GM21447 (cell line): Measurements from ENCODE around the gene TLR5.

ENCODE experiments used
- ATAC-seq: cut with Tn5 transposase; IDR thresholded peaks from one replicate; pipeline ENCODE4 v1.9.1; 2021; ENCODE audit not compliant: unreplicated experiment

The TLR5 gene

DNA sequence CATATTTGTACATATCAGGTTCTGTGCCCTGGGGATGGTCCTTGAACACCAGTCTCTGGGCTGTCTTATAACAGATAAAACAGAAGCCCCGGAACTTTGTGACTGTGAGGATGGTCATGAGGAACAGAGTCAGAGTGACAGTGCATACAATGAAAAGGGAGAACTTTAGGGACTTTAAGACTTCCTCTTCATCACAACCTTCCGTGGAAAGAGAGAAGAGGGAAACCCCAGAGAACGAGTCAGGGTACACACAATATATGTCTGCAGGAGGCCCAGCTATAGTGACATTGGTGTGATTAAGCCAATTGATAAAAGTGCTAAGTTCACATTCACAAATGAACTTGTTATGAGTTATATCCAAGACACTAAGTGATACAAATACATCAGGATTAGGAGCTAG, 32.1 kb downstream of the TLR5 start:
- no peak for ATAC-seq

DNA sequence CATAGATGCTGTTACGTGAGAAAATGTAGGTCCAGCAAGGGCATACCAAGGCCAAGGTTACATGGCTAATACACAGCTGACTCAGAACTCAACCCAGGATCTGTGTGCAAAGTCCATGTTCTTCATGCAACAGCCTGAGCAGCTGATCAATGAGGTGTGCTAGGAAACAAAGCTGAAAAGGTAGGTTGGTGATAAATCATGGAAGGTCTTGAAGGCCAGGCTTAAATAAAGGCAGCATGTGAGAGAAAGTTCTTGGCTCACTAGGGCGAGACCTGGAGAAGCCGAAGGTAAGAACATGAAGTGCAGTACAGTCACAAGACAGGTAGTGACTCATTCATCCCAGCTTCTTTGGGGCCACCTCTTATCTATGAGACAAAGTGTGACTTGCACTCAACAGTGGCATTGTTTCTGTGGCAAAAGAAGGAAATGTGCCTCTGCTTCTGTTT, 33.4 kb downstream of the TLR5 start:
- no peak for ATAC-seq

DNA sequence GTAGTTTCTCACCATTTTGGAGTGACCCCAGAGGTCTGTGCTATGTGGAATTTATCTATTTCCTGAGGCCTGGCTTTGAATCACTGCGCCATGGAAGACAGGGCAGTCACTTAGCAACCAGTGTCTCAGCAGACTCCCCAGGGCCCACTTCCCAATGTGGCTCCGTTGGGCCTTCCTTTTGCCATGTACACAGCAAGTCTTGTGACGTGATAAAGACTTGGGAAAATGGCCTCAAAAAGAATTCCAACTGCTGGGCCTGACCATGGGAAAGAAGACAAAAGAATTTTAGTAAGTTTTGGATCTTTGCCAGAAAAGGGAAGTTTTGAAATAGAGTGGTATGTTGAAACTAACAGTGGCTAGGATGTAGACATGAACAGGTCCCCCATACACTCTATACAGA, 36.2 kb downstream of the TLR5 start:
- no peak for ATAC-seq

DNA sequence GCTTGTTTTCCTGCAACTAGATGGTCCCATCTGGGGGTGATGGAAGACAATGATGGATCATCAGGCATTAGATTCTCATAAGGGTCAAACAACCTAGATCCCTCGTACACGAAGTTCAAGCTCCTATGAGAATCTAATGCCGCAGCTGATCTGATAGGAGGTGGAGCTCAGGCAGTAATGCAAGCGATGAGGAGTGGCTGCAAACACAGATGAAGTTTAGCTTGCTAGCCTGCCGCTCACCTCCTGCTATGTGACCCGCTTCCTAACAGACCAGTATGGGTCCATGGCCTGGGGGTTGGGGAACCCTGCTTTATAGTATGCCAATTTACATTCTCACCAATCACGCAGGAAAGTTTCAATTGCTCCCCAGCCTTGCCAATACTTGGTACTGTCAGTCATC, 37.5 kb downstream of the TLR5 start:
- no peak for ATAC-seq

DNA sequence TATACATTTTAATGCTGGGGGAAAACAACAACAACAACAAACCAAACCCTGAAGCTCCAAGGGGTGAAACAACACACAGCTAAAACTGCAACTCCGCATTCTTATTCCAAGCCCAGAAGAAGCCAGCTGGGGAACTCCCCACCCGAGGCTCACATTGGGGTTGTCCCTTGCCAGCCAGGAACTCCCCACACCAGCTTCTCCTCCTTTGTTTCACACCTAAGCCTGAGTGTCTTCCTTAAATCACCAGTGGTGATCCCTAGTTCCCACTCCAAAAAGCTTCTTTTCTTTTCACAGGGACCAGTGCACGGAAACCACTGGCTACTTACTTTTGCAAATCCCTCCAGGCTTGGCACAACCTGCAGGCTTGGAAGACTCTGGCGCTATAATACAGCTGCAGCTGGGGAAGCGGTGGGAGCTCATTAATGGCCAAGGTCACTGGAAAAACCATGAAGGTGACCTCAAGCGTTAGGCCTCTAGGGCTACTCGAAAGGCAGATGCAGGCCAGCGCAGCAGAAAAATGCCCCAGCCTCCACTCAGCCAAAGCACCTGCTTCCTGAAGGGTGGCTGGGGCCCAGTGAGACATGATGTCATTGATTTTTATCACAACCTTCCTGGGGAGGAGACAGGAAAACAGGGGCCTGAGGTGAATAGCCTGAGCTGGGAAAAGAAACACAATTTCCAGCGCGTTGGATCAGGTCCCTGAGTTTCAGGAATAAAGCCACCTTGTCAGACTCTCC, 40.1 kb downstream of the TLR5 start:
- no peak for ATAC-seq

DNA sequence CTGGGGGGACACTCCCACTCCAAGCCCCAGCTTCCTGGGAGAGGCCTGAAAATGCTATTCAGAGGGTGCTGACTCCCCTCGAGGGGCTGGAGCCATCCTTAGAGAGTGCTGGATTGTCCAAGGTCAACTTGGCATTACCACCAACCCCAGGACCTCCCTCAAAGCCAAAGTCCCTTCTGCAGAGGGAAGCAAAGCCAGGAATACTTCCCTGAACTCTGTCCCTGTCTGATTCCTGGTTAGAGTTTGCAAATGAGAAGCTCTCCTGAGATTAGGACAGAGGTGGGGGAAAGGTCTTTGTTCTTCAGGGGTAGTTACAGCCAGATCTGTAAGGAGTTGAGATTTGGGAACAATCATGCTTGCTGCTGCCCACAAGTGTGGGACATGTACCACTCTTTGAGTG, 45.3 kb downstream of the TLR5 start:
- no peak for ATAC-seq

DNA sequence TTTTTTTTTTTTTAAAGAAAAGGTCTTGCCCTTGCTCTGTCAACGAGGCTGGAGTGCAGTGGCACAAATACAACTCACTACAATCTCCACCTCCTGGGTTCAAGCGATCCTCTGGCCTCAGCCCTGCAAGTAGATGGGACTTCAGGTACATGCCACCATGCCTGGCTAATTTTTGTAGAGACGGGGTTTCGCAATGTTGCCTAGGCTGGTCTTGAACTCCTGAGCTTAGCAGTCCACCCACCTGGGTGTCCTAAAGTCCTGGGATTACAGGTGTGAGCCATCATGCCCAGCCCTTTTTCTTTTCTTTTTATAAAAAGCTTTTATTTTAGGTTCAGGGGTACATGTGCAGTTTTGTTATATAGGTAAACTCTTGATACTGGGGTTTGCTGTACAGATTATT, 47.2 kb downstream of the TLR5 start:
- ATAC-seq, result no peak

DNA sequence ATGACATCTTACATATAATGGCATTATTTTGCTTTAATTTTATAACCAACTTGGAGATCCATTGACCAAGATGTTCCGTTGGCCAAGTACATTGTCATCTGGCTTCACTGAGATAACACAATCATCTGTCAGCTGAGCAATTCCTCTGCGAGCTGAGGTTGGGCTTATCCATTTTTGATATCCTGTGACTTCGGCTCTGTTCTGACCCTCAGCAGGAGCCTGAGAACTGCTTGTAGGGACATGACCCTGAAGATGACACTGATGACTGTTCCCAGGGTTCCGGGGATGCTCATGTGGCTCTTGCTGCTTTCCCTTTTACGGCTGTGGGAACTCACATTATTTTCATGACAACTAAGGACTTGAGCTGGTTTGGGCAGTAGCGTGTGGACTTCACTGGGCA, 51.2 kb downstream of the TLR5 start:
- no peak for ATAC-seq

DNA sequence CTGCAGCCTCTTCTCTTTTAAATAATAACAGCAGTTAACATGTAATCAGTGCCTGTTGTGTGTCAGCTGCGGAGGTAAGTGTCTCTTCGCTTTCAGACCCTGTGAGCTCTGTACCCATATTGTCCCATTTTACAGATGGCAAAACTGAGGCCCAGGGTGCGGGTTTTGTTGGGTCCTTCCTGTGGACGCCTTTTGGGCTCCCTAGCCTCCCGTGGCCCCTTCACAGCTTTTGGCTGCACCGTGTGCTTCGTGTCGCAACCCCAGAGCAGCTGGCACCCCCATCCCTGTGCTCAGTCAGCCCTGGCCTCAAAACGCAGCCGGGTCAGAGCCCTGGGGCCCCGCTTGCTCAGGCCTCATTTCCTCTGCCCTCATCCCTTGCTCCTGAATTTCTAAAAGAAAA, 53.8 kb downstream of the TLR5 start:
- ATAC-seq, result no peak

DNA sequence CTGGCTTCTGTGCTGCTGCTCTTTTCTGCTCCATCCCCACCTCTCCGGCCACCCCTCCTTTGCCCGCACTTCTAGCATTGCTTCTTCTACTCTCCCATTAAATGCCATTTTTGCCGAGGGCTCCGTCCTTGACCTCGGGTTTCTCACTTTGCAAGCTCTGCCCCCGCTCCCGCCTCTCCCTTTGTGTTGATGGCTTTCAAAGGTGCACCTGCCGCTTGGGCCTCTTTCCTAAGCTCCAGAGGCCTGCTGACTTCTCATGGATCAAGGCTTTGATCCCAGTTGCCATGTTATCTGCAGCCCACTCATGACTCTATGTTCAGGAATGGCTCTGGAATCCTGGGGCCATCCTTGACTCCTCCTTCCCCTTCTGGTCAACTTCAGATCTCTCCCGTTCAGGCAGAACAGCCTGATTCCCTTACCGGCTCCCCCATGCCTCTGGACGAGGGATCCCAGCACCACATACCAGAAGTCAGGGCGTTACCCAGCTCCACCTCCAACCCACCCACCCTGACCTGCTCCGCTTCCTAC, 54.3 kb downstream of the TLR5 start:
- no peak for ATAC-seq

DNA sequence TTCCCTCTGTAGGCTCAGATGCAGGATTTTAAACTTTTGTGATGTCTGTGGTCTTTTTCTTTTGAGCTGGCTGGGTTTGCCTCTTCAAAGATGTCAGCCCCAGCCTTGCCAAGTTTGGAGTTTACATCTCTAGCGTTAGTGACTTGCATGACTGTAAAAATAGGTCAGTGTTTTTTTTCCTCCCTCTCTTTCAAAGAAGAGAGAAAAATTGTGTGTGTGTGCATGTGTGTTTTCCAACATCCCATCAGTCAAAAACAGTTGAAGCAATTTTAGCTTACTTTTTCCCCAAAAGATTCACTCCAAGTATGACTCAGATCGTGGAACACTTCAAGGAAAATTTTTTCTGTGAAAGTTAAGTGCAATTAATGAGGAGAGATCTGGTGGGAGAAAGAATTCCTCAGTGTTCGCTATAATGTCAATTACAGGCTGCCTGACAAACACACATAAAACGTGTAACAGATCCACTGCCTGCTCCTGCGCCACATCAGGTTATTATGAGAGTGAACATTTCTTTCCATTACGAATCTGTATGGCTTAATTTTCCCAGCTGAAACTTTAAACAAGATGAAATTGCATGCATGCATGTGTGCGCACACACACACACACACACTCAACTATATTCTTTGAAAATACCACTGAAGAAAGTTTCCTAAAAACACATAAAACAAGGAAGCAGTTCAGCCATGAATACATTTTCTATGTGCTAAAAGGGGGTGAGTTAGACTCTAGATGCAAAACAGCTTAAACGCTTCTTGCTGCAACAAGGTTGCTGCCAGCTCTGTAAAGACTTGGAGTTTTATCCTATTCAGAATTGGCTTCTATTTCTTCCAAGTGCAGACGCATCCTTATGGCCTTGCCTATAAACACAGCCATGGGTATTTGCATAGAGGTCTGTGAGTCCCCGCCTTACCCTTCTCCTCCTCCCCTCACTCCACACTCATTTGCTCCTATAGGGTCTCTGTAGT, 55.5 kb downstream of the TLR5 start:
- ATAC-seq, result no peak

DNA sequence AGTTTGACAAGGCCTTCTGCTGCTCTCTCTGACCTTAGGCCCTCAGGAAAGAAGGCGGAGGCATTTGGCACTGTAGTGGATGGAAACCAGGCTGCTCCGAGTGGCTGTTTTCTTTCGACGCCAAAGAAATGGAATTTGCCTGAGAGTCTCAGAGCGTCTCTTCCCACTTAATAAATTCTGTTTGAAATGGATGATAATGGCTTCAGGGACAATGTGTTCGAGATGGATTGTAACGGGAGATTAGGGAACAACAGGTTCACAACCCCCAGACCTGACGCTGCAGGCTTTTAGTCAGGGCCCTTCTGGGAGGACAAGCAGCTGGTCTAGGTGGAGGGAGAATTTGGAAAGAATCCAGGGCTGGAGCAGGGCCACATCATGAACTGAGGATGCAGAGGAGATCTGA, 58.6 kb downstream of the TLR5 start:
- ATAC-seq, result no peak

DNA sequence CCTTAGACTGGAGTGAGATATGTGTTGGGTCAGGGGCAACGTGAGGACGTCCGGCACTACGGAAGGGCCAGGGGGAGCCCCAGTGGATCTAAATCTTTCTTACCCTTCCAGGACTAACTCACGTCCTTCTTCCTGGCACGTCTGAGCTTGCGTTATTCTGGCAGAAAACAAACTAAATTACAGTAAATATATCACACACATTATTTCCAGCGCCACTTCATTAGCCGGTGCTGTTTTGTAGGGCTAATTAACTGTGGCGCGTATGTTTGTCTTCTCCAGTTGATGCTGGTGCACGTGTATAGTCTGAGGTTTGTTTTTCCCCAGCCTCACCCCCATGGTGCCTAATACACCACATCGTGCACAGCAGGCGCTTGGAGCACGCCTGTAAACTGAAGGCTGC, 59.2 kb downstream of the TLR5 start:
- ATAC-seq, result no peak

DNA sequence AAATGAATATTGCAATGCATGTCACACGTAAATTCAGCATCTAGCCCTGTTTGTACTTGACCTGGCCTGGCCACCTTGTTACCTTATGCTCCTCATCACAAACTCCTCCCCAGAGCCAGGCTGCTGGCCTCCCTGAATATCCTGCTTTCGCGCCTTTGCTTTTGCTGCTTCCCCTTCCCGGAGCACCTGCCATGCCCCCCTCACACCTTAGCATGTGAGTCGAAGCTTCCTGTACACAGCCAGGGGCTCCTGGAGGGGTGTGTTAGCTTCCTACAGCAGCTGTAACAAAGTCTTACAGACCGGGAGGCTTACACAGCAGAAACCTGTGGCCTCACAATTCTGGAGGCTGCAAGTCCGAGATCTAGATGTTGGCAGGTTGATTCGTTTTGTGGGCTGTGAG, 60.1 kb downstream of the TLR5 start:
- ATAC-seq, result no peak

DNA sequence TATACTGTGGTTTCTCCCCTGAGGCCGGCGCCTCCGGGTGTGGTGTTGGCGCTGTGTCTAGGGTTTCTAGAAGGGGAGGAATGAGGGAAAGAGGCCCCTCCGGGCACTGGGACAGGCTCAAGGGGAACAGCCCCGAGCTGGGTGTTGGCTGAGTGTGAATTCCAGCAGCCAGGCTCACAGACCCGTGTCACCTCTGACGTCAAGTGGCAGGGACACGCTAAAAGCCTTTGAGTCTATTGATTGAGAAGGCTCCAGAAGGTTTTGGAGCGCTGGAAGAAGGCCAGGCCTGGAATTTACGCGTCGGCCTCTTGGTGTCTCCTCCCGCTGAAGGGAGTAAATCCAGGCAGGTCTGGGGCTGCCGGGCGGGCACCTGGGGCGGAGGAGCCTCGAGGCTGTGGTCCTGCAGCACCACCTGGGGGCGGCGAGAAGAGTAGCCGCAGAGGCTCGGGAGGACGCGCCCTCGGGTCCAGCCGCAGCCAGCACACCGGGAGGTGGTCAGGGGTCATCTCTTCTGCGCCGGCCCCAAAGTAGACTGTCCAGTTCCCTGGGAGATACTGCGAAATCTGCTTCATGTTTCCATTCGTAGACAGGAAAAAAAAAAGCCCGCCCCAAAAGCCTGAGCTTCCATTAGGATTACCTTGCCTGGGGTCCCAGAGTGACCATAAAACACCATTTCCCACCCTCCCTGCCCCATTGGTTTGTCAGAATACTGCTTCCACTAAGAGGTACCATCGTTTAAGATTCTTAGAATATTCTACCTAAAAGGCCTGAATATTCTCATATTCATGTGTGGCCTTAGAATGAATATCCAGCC, 61.7 kb downstream of the TLR5 start:
- peak; percentile 98 for ATAC-seq

DNA sequence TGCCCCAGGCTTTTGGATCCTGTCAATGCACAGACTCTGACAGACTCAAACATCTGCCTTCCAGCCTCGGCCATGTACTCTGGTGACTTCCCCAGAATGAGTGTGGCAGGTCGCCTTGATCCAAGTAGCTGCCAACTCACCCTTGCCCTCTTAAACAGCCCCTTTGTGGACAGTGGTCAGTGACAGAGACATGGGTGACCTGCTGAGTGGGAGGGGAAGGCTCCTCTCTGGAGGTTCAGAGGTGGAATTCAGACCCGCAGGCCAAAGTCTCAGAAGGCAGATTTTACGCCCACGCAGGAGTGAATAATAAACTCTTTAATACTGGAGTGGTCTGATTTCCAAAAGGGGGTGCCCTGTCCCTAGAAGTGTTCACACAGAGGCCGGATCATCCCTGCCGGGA, 63.5 kb downstream of the TLR5 start:
- no peak for ATAC-seq

DNA sequence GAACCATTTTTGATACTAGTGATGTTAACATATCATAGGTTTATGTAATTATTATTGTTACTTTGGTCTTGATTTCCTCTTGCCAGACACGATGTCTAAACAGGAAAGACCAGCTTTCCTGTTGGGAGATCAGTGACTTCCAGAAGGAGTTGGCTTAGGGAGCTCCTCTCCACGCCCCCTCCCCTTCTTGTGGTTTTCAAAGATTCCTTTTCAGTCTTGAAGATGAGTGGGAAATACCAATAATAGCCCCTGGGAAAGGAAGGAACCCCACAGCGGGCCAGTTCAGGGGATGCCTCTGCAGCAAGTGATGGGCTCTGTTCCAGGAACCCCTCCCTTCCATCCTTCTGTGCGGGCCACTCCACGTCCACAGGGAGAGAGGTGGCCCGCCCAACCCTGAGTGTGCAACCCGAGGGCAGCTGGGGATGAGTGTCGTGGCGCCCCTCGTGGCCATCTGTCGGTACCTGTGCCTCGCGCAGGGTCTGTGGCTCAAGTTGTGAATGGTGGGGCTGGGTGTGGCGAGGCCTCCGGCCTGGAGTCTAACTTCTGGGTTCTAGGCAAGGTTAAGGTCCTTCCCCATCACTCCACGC, 65.7 kb downstream of the TLR5 start:
- ATAC-seq, result no peak

DNA sequence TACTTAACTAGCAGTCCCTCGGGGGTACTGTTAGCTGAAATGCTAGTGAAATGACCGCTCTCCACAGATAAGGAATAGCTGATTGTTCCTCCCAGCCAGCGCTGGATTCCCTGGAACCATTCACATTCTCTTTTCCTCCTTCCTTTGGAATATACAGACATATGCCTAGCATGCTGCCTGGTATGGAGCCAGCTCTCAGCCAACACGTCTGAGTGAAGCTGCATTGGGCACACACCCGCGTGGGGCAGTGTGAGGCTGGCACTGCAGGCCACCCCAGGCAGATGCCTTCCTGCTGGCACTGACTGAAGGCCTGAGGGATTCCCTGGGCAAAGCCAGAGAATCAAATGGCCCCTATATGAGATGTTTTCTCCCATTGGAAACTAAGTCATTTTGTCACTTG, 66.7 kb downstream of the TLR5 start:
- ATAC-seq, result no peak

DNA sequence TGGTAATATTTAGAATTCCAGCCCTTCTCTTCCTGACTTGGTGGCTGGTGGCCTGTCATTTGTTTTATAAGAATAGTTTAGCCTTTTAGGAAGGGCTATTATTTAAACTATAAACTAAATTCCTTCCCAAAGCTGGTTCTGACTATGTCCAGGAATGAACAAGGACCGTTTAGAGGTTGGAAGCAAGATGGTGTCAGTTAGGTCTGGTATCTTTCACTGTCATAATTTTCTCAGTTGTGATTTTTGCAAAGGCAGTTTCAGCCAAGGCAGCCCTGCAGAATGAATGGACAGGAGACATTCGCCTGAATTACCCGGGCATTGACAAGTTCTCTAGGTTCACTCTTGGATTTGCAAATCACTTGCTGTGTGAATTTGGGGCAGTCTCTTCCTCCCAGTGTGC, 67.2 kb downstream of the TLR5 start:
- ATAC-seq, result no peak

DNA sequence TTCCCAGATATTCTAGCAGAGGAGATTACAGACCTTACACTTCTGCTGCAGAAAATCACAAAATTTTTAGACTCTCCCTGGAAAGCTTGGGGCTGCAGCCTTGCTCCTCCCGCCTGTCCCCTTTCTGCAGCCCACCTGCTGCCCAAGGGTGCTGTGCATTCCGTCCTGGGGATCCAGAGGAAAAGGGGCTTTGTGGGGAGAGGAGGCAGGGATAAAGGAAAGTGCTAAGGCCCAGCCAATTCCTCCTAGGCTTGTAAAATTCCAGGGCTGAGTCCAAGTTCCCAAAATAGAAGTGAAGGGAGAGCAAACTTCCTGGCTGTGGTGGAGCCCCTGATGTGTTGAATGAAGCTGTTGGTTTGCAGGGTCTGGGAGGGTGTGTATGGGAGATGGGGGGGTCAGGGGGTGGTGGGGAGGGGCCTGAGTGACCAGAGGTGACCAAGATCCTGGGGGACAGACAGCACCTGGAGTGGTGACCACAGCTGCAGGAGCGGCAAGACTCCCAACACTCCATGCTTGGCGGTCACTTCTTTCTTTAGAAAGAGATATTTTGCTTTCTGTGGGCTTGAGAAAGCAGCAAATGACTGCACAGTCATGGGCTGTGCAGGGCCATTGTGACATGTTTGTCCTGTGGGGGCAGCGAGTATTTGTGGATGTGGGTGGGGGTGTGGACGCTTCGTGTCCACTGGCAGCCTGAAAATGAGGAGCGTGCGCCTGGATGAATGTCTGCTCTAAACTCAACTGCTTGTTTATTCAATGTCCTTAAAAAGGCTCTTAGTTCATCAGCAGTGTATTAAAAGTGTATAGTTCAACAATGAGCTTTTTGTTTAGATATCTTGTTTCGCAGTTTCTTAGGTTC, 68.4 kb downstream of the TLR5 start:
- ATAC-seq, result no peak
